Activated naive CD4-positive, alpha-beta T cell (primary cell): ENCODE measurements around the gene EXO5.
"Not testable (repeated sequence)": the region's sequence is repeated elsewhere in the genome, so short reads cannot be mapped to it uniquely, and the experiment has no call there.

ENCODE experiments used
- DNase-seq, 4 experiments: peaks; one replicate each; lab custom pipeline; 2025; lab: John Stamatoyannopoulos, UW

EXO5 gene, protein sequence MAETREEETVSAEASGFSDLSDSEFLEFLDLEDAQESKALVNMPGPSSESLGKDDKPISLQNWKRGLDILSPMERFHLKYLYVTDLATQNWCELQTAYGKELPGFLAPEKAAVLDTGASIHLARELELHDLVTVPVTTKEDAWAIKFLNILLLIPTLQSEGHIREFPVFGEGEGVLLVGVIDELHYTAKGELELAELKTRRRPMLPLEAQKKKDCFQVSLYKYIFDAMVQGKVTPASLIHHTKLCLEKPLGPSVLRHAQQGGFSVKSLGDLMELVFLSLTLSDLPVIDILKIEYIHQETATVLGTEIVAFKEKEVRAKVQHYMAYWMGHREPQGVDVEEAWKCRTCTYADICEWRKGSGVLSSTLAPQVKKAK

DNA sequence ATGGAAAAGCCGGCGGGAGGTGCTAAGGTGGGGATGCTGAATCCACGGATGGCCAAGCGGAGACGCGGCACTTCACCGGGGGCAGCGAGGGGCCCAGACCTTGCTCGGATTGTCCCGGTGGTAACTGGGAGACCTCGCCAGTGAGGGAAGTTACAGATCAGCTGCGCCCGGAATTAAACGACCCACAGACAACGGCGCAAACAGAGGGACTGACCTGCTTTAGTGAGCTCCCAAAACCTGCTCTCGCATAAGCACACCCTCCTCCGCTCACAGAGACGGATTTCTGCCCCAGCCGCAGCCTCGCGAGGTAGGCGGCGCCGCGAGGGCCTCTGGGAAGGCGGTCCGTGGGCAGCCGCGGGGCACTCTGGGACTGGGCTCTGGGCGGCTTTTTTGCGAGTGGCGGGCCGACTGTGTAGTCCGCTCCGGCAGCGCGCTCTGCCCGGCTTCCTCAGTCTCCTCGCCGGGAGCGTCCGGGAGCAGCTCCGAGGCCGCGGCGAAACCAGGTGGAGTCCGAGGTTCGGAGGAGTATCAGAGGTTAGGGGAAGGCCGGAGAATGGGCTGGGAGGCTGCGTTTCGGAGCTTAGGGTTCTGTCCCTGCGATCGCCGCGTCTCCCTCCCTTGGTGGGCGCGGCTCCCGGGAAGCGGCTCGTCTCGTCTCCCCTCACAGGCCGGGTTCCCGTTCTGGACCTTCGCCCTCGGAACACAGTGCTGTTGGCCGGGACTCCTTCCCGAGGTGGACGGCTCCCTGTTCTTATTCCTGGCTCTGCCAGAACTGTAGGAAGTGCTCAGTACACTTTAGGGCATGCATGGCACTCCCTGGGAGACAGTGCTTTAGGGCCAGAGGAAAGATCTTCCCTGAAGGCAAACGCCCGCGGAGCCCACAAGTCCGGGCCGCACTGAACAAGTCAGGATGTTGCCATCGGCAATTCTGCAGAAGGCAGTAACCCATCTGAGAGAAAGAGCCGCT, at the start of gene EXO5:
EXO5 (plus strand) TSS at position 393 of the 967 bp plus-strand sequence. CDS start 5,778 bp downstream, outside the sequence.
- DNase-seq = peak; percentile 57 to 73 (median 61)

GRCh38 chr1:40462956-40463590, 45.5 kb upstream of the EXO5 start:
- DNase-seq = no peak

GRCh38 chr1:40469327-40469726, 39.2 kb upstream of the EXO5 start:
- DNase-seq = no peak

GRCh38 chr1:40475268-40475667, 33.3 kb upstream of the EXO5 start:
- DNase-seq = no peak

DNA sequence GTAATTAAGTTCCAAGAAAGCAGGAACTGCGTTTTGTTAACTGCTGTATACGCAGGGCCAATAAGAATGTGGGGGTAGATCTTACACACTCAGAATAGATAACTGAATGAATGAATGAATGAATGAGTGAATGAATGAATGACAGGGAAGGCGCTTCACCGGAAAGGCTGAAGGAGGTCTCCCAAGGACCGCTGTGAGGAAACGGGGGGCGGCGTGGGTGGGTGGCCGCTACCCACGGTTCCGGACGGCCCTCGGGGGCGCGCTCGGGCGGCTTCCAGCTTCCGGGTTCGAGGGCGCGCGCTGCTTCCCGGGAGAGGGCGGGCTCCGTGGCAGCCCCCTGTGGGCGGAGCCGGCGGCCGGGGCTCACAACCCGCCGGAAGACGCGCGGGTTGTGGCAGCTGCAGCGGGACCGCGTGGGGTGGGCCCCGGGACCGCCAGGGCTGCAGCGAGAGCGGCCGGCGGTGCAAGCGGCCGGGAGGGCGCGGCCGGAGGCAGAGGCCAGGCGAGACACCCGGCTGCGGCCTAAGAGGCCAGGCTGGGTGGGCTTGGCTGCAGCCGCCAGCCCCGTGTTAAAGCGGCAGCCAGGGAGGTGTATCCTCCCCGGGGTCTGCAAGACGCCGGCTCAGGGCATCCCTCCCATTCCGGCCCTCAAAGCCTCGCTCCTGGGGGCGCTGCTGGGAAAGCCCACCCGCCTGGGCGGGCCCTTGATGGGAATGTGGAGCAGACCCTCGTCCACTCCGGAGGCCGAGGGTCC, 31.5 kb upstream of the EXO5 start, which contains the start of gene ZFP69:
ZFP69 (plus strand) TSS at position 367 of the 754 bp plus-strand sequence. CDS start 2,072 bp downstream, outside the sequence.
- DNase-seq = peak; percentile 5 to 66 (median 20)

GRCh38 chr1:40477678-40478053, 30.9 kb upstream of the EXO5 start:
- DNase-seq = peak in 1 of 4 experiments; percentile 2

DNA sequence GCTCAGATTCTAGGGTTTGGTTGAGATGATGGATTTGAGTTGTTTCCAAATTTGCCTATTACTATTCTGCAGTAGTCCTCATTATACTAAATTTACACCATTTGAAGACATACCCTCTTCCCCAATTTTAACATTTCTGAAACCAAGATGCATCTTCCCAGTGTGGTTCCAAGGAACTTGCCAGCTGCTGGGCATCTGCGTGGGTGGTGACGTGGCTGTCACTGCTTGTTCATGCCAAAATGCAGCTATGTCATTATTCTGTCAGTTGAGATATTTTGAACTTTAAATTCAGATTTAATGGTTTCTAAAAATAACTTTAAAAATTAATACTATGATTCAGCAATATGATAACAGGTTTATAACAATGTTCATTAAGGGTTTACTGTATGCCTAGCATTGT, 30.3 kb upstream of the EXO5 start:
- DNase-seq = no peak

GRCh38 chr1:40479156-40479555, 29.4 kb upstream of the EXO5 start:
- peak in 1 of 4 experiments; percentile 1 for DNase-seq

- DNase-seq = no peak
Measured at GRCh38 chr1:40495315-40495903, 13.2 kb upstream of the EXO5 start.

DNA sequence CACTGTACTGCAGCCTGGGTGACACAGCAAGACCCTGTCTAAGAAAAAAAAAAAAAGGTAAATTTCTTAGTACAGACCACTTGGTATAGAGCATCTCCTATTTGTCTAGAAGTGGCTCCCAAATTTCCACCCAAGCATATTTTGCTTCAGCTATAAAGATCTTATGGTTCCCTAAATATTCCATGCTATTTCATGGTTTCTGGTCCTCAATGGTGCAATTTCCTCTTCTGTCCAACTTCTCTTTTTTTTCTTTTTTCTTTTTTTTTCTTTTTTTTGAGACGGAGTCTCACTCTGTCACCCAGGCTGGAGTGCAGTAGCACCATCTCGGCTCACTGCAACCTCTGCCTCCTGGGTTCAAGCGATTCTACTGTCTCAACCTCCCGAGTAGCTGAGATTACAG, 5.9 kb upstream of the EXO5 start:
- not testable (repeated sequence) for DNase-seq

DNA sequence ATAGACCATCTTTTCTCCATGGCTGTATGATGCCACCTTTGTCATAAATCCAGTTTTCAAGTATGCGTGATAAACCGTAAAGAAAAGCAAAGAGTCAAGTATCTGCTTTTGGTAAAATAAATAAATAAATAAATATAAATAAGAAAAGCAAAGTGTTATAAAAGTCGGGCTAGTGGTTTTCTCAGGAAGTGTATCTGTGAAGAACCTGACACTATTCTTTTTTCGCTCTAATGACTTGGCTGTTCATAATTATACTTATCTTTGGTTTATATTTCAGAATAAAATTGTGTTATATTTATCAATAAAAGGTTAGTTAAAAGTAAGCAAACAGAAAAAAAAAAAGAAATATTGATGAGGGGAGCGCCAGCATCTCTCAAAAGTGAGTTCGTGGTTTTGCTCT, 594 bp upstream of the EXO5 start:
- no peak for DNase-seq

GRCh38 chr1:40519517-40519916, 10.9 kb downstream of the EXO5 start:
- no peak for DNase-seq

DNA sequence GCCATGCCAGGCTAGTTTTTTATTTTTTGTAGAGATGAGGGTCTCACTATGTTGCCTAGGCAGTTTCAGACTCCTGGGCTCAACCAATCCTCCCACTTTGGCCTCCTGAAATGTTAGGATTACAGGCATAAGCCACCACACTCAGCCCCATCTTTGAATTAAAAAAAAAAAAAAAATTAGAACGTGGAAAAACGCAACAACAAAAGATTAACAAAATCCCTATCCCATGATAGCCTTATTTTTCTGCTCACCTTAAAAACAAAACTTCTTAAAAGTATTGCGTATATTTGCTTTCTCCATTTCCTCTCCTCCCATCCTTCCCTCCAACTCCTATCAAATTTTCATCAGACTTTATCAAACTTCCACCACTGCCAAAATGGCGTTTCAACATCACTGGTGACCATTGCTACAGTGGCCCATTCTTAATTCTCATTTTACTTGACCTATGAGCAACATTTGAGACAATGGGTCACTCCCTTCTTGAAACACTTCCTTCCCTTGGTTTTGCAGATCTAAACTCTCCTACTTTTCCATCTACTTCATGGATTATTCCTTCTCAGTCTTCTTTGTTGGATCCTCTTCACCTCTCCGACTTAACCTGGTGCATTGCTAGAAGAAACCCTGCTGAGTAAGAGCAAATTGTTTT, 22.3 kb downstream of the EXO5 start:
- no peak for DNase-seq

DNA sequence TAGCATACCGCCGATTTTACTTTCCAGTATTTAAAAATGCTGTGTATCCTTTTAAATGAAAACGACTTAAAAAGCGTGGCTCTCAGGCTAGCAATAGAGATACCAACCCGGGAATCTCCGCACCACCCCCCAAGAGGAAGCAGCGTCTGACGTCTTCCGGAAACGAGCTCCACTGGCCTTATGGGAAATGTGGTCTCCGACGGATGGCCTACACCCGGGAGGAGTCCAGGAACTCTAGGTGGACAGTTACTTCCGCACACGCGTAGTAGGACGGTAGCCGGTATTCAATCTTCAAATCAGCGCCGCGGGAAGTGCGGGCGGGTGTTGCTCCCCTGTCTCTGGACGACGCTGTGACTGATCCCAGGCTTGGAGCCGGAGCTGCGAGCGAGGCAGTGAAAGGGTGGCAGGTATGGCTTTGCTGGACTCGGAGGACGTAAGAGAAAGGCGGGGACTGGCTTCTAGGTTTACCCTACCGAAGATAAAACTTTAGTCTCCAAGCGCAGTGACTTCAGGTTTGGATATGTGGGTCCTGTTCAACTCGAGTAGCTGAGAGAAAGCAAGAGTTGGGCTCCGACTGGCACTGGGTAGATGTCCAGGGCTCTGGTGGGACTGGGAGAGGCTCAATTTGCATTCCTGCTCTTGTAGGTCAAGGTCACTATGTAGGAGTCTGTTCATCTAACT, 23.0 kb downstream of the EXO5 start, which contains the start of gene ZNF684:
ZNF684 (plus strand) TSS at position 257 of the 681 bp plus-strand sequence. CDS start 1,530 bp downstream, outside the sequence.
- DNase-seq = peak; percentile 38 to 64 (median 49)

GRCh38 chr1:40532062-40532389, 23.5 kb downstream of the EXO5 start:
- no peak for DNase-seq

DNA sequence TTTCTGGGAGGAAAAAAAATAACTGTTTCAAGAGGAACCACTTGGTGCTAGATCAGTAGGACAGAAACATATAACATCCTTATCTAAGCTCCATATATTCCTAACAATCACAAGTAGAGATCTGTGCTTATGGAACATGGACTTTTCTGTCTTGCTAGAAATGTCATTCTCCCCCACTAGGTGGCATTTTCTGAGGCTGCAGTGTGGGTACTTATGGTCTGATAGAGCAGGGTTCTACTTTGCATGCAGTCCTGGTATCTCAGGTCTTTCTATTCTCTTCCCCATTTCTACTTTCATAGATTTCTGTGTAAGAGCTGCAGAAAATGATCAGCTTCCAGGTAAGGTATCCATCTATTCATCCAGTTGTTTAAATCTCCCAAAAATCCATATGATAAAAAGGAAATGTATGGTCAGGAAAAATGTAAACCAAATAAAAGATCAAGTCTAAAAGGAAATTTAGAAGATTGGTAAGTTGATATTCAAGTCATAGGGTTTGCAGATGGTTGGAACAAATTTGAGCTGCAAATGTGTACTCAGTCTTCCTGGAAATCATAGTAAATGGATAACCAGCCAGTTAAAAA, 24.4 kb downstream of the EXO5 start:
- no peak for DNase-seq

DNA sequence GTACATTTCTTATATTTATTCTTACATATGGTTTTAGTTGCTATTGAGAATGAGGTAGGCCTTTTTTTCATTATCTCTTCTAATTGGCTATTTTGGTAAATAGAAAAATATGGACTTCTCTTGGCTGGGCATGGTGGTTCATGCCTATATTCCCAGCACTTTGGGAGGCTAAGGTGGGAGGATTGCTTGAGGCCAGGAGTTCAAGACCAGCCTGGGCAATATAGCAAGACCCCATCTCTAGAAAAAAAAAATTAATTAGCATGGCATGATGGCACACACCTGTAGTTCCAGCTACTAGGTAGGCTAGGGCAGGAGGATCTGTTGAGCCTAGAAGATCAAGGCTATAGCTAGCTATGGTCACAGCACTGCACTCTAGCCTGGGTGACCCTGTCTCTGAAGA, 26.0 kb downstream of the EXO5 start:
- DNase-seq = no peak

DNA sequence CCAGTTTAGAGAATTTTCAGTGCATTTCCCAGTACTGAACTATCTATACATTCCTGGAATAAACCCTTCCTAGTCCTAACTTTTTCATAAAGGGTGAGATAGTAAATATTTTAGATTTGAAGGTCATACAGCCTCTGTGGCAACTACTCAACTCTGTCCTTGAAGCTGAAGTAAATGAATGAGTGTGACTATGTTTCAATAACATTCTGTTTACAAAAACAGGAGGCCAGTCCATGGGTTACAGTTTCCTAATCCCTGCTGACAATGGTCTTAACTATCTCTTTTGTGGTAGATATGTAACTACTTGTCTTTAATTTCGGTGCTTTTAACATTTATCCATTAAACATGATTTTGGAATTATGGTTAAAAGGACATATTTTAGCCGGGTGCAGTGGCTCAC, 27.2 kb downstream of the EXO5 start:
- DNase-seq = no peak

DNA sequence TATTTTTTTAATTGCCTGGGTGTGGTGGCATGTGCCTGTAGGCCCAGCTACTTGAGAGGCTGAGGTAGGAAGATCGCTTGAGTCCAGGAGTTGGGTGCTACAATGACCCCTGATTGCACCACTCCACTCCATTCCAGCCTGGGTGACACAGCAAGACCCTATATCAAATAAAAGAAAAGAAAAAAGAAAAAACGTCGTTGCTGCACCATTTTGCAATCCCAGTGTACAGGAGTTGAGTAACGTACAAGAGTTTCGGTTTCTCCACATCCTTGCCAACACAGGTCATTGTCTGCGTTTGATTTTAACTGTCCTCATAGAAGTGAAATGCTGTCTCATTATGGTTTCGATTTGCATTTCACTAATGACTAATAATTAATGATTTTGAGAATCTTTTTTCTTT, 30.8 kb downstream of the EXO5 start:
- no peak for DNase-seq

DNA sequence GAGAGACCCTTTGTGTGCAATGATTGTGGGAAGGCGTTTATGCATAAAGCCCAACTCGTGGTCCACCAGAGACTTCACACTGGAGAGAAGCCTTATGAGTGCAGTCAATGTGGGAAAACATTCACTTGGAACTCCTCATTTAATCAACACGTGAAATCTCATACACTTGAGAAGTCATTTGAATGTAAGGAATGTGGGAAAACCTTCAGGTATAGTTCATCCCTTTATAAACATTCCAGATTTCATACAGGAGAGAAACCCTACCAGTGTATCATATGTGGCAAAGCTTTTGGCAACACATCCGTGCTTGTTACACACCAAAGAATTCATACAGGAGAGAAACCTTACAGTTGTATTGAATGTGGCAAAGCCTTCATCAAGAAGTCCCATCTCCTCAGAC, 38.4 kb downstream of the EXO5 start:
- no peak for DNase-seq
